HG03045 (cell line): ENCODE results near the gene LEMD1.
"Not testable (repeated sequence)": the region's sequence is repeated elsewhere in the genome, so short reads cannot be mapped to it uniquely, and the experiment has no call there.

ENCODE experiments used
- ATAC-seq: cut with Tn5 transposase; IDR thresholded peaks from one replicate; pipeline ENCODE4 v1.9.1; 2021; ENCODE audit warnings: mild to moderate bottlenecking, moderate library complexity; ENCODE audit not compliant: unreplicated experiment

Gene LEMD1

GRCh38 chr1:205430696-205431305 lies 8.9 kb upstream of the LEMD1 start:
- no peak for ATAC-seq

GRCh38 chr1:205429762-205430695 lies 8.2 kb upstream of the LEMD1 start:
- no peak for ATAC-seq

GRCh38 chr1:205424901-205425600 lies 3.2 kb upstream of the LEMD1 start:
- no peak for ATAC-seq

GRCh38 chr1:205423814-205424399 lies 2.1 kb upstream of the LEMD1 start:
- ATAC-seq: no peak

- no peak for ATAC-seq
Observed at GRCh38 chr1:205422993-205423642, 1.3 kb upstream of the LEMD1 start.

- ATAC-seq: no peak
Observed at GRCh38 chr1:205420938-205421337, 918 bp downstream of the LEMD1 start.

GRCh38 chr1:205417870-205418635 lies 3.8 kb downstream of the LEMD1 start:
- ATAC-seq: no peak

- no peak for ATAC-seq
Observed at GRCh38 chr1:205416322-205416721, 5.5 kb downstream of the LEMD1 start.

- ATAC-seq: no peak
Observed at GRCh38 chr1:205410581-205411298, 11.1 kb downstream of the LEMD1 start.

GRCh38 chr1:205407970-205408369 lies 13.9 kb downstream of the LEMD1 start:
- ATAC-seq: no peak

GRCh38 chr1:205406252-205406651 lies 15.6 kb downstream of the LEMD1 start:
- not testable (repeated sequence) for ATAC-seq

GRCh38 chr1:205404484-205404883 lies 17.4 kb downstream of the LEMD1 start:
- ATAC-seq: not testable (repeated sequence)

- ATAC-seq: no peak
Observed at GRCh38 chr1:205398586-205398985, 23.3 kb downstream of the LEMD1 start.

- no peak for ATAC-seq
Observed at GRCh38 chr1:205396967-205397616, 24.8 kb downstream of the LEMD1 start.

- ATAC-seq: no peak
Observed at GRCh38 chr1:205395616-205396015, 26.2 kb downstream of the LEMD1 start.

GRCh38 chr1:205392650-205393049 lies 29.2 kb downstream of the LEMD1 start:
- ATAC-seq: no peak

- no peak for ATAC-seq
Observed at GRCh38 chr1:205391386-205391785, 30.5 kb downstream of the LEMD1 start.

- ATAC-seq: no peak
Observed at GRCh38 chr1:205387845-205388244, 34.0 kb downstream of the LEMD1 start.

- ATAC-seq: not testable (repeated sequence)
Observed at GRCh38 chr1:205382990-205383389, 38.9 kb downstream of the LEMD1 start.
